ENCODE data around the gene HNF1A.
"Not testable (repeated sequence)": the region's sequence is repeated elsewhere in the genome, so short reads cannot be mapped to it uniquely, and the experiment has no call there.

Gene HNF1A

GRCh38 chr12:120978296-120979219 lies at the start of gene HNF1A:
Gene HNF1A (plus strand): TSS chr12:120978543. CDS start chr12:120978769, 226 bp downstream.
- no peak for FAIRE-seq
- no peak for DNase-seq (ENCODE audit: low spot score)

- FAIRE-seq = no peak
- DNase-seq (ENCODE audit: low spot score) = no peak
Observed at GRCh38 chr12:120928864-120929652, 49.3 kb upstream of the HNF1A start.

- FAIRE-seq = no peak
- DNase-seq (ENCODE audit: low spot score) = no peak
Observed at GRCh38 chr12:120930032-120930431, 48.3 kb upstream of the HNF1A start.

- no peak for FAIRE-seq
Observed at GRCh38 chr12:120932058-120932457, 46.3 kb upstream of the HNF1A start.

DNA sequence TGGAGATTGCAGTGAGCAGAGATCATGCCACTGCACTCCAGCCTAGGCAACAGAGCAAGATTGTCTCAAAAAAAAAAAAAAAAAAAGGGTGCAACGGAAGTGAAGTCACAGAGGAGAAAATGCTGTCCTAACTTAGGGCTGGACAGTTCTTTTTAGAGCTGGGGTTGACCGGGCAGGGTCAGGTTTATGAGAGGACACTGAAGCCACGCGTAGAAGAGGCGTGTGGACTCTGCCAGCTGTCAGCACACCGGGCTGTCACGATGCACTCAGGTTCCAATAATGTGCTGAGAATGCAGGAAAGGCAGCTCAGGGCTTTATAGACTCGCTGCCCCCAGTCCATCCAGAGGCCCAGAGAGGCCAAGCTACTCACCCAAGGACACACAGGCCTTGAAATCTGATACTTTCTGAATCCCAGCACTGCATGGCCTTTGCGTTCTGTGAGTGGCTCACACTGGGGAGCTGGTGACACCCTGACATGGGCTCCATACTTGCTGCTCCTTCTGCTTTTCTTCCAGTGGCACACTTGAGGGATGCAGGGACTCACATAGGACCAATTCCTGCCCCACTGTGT lies 45.3 kb upstream of the HNF1A start:
- DNase-seq (ENCODE audit: low spot score) (no peak), FAIRE-seq (no peak)

More at GRCh38 chr12:120932058-120932457, 46.3 kb upstream of the HNF1A start:
- no peak for DNase-seq (ENCODE audit: low spot score)

GRCh38 chr12:120933786-120934185 lies 44.6 kb upstream of the HNF1A start:
- DNase-seq (ENCODE audit: low spot score) (no peak), FAIRE-seq (no peak)

- FAIRE-seq (no peak), DNase-seq (ENCODE audit: low spot score) (no peak)
Observed at GRCh38 chr12:120936197-120936596, 42.1 kb upstream of the HNF1A start.

GRCh38 chr12:120938496-120938895 lies 39.8 kb upstream of the HNF1A start:
- FAIRE-seq (no peak), DNase-seq (ENCODE audit: low spot score) (no peak)

- DNase-seq (ENCODE audit: low spot score) (no peak), FAIRE-seq (no peak)
Observed at GRCh38 chr12:120939523-120939922, 38.8 kb upstream of the HNF1A start.

DNA sequence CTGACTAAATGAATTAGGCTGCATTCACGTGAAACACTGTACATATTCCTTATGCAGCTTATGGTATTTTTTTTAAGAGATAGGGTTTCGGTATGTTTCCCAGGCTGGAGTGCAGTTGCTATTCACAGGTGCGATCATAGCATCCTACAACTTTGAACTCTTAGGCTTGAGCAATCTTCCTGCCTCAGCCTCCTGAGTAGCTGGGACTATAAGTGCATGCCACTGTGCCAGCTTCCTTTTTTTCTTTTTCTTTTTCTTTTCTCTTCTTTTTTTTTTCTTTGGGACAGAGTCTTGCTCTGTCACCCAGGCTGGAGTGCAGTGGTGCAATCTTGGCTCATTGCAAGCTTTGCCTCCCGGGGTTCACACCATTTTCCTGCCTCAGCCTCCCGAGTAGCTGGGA lies 38.3 kb upstream of the HNF1A start:
- DNase-seq (ENCODE audit: low spot score) = no peak
- no peak for FAIRE-seq

- no peak for FAIRE-seq
- DNase-seq (ENCODE audit: low spot score) = no peak
Observed at GRCh38 chr12:120940799-120941198, 37.5 kb upstream of the HNF1A start.

GRCh38 chr12:120941412-120941811 lies 36.9 kb upstream of the HNF1A start:
- FAIRE-seq = no peak
- no peak for DNase-seq (ENCODE audit: low spot score)

DNA sequence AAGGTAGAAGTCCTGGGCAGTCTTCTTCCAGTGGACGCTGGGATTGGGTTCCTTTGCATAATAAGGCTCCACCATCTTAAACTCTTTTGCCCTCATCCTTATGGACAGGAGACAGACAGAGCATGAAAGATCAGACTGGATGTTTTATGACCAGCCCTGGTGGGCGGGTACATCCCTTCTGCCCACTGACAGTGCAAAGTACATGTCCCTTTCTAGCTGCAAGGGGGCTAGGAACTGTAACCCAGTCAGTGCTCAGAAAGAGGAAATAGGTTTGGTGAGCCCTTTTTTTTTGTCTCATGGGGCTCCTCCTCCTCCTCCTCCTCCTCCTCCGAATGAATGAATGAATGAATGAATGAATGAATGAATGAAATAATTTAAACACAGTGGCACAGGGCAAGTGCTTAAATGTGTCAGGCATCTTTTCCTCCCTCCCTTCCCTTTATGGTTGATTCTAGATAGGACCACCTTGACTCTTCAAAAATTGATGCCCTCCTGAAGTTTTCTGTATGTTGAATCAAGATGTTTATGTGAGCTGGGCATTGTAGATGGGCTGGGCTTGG lies 36.4 kb upstream of the HNF1A start:
- FAIRE-seq (no peak), DNase-seq (ENCODE audit: low spot score) (no peak)

DNA sequence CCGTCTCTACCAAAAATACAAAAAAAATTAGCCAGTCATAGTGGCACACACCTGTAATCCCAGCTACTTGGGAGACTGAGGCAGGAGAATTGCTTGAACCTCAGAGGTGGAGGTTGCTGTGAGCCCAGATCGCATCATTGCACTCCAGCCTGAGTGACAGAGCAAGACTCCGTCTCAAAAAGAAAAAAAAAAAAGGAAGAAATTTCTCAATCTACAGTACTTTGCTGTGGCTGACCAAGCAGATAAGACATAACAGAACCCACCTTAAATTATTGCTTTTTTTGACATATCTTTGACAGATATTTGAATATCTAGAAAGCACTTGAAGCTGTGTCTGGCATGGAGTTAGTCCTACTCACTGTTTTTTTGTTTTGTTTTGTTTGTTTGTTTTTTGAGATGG lies 34.9 kb upstream of the HNF1A start:
- no peak for FAIRE-seq
- DNase-seq (ENCODE audit: low spot score) = no peak

- FAIRE-seq = no peak
- peak; percentile 65 for DNase-seq (ENCODE audit: low spot score)
Observed at GRCh38 chr12:120944645-120945217, 33.6 kb upstream of the HNF1A start.

DNA sequence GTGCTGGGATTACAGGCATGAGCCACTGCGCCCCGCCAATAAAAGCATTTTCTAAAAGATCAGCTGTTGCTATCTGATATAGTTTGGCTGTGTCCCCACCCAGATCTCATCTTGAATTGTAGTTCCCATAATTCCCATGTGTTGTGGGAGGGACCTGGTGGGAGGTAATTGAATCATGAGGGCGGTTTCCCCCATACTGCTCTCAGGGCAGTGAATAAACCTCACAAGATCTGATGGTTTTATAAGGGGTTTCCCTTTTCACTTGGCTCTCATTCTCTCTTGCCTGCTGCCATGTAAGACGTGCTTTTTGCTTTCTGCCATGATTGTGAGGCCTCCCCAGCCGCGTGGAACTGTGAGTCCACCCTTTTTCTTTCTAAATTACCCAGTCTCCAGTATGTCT lies 32.8 kb upstream of the HNF1A start:
- not testable (repeated sequence) for DNase-seq (ENCODE audit: low spot score); FAIRE-seq

DNA sequence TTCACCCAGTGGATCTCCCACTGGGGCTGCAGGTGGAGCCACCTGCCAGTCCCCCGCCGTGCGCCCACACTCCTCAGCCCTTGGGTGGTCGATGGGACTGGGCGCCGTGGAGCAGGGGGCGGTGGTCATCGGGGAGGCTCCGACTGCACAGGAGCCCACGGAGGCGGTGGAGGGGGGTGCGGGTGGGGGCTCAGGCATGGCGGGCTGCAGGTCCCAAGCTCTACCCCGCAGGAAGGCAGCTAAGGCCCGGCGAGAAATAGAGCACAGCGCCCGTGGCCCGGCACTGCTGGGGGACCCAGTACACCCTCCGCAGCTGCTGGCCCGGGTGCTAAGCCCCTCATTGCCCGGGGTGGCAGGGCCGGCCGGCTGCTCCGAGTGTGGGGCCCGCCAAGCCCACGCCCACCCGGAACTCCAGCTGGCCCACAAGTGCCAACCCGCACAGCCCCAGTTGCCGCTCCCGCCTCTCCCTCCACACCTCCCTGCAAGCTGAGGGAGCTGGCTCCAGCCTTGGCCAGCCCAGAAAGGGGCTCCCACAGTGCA lies 28.0 kb upstream of the HNF1A start:
- not testable (repeated sequence) for DNase-seq (ENCODE audit: low spot score); FAIRE-seq

DNA sequence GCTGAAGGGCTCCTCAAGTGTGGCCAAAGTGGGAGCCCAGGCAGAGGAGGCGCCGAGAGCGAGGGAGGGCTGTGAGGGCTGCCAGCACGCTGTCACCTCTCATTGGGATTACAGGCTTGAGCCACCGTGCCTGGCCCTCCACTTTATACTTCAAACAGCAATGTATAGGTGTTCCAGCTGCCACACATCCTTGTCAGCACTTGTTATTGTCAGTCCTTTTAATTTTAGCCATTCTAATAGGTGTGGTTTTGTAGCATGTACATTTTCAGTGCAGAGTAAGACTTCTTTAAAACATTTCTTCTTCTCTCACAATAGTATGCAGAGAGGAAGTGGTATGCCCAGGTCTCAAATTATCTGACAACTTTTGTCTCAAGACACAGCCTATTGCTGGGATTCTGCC lies 27.5 kb upstream of the HNF1A start:
- FAIRE-seq (no peak), DNase-seq (ENCODE audit: low spot score) (no peak)

DNA sequence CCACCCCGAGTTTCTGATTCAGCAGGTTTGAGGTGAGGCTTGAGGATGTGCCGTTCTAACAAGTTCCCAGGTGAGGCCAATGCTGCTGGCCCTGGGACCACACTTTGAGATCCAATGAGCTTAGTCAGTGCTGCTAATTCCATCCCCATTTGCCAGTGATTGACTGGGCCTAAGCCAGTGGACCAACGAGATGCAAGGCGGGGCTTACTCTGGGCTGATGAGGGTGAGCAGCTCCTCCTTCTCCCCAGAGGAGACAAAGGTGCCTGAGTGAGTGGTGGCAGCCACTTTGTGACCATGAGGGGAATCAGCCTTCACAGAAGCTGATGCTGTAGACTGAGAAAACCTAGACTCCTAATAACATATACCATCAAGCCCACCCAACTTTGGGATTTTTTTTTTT lies 23.1 kb upstream of the HNF1A start:
- no peak for FAIRE-seq

DNA sequence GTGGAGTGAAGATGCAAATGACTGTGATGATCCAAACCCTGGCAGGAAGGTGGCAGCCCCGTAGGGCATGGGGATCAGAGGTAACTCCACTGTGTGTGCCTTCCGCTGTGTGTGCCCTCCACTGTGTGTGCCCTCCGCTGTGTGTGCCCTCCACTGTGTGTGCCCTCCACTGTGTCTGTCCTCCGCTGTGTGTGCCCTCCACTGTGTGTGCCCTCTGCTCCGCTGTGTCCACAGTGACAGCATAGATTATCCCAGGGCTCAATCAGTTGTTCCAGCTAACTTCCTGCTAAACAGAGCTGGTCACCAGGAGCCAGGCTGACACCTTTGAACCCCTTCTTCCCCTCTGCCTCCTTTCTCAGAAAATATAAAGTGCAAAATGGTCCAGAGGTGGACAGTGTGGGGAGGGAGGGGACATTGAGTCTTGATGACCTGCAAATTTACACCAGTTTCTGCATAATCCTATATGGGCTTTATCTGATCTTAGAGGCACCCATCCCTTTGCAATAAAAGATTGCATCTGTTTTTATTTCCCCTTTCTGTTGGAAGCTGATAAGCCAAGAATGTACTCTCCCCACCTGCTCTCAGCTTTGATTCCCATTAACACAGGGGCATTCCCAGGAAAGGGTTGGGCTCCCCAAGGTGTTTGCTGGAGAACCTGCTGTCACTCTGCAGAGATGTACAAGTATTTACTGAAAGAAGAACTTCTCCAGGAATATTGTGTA lies 21.6 kb upstream of the HNF1A start:
- FAIRE-seq (no peak), DNase-seq (ENCODE audit: low spot score) (no peak)

More for the DNA sequence above, 23.1 kb upstream of the HNF1A start:
- no peak for DNase-seq (ENCODE audit: low spot score)
